Neural cell (in vitro differentiated cells): ENCODE measurements around the gene TJP1. TPM values are rescaled to one million over a fixed set of nuclear protein-coding genes. Genes with fewer than 3 reads are reported as not detected.

ENCODE experiments used
- H2AFZ ChIP-seq: fragments of 200-600, 300-800 bp; sonication (generic), shearing (Covaris generic); 2 replicates; pipeline ENCODE4 v1.6.0; 2014; ENCODE audit warnings: low read depth, mild to moderate bottlenecking, antibody characterized with exemption, low read length, moderate library complexity
- H3F3A ChIP-seq: fragments of 200-600 bp; shearing (Covaris generic); 2 replicates; pipeline ENCODE4 v1.6.1; 2016; ENCODE audit warnings: mild to moderate bottlenecking, moderate library complexity, mixed read lengths, antibody characterized with exemption, low read length; ENCODE audit not compliant: insufficient read depth, poor library complexity, severe bottlenecking
- H3K27ac ChIP-seq: fragments of 200-600, 300-800 bp; sonication (generic), shearing (Covaris generic); 2 replicates; pipeline ENCODE4 v1.5.1; 2014; ENCODE audit warnings: mild to moderate bottlenecking, low read length, moderate library complexity
- H3K27me3 ChIP-seq: fragments of 300-800, 200-600 bp; sonication (generic), shearing (Covaris generic); 2 replicates; pipeline ENCODE4 v1.6.0; 2014; ENCODE audit warnings: mild to moderate bottlenecking, low read depth, low read length, moderate library complexity; ENCODE audit not compliant: insufficient read depth
- H3K36me3 ChIP-seq: fragments of 300-800, 200-600 bp; sonication (generic), shearing (Covaris generic); 2 replicates; pipeline ENCODE4 v1.5.1; 2014; ENCODE audit warnings: mild to moderate bottlenecking, antibody characterized with exemption, low read length, moderate library complexity; ENCODE audit not compliant: insufficient read depth
- H3K4me2 ChIP-seq: fragments of 300-800, 200-600 bp; sonication (generic), shearing (Covaris generic); 2 replicates; pipeline ENCODE4 v1.6.0; 2014; ENCODE audit warnings: mild to moderate bottlenecking, low read length
- H3K4me3 ChIP-seq: fragments of 300-800, 200-600 bp; sonication (generic), shearing (Covaris generic); 2 replicates; pipeline ENCODE4 v1.5.1; 2014; ENCODE audit warnings: mild to moderate bottlenecking, low read length, moderate library complexity
- H3K79me2 ChIP-seq: fragments of 200-600 bp; shearing (Covaris generic); replicated peaks from 2 replicates; pipeline ENCODE4 v1.6.0; 2014; ENCODE audit warnings: mild to moderate bottlenecking, low read length, moderate library complexity; ENCODE audit not compliant: insufficient read depth
- H3K9ac ChIP-seq: fragments of 300-800, 200-600 bp; sonication (generic), shearing (Covaris generic); 2 replicates; pipeline ENCODE4 v1.6.1; 2016; ENCODE audit warnings: mild to moderate bottlenecking, low read length, mixed read lengths
- H3K9me2 ChIP-seq: fragments of 200-600 bp; shearing (Covaris generic); 2 replicates; pipeline ENCODE4 v1.6.1; 2016; ENCODE audit warnings: mild to moderate bottlenecking, low read length, mixed read lengths; ENCODE audit not compliant: insufficient read depth
- H3K9me3 ChIP-seq: fragments of 200-600, 300-800 bp; sonication (generic), shearing (Covaris generic); 2 replicates; pipeline ENCODE4 v1.6.1; 2016; ENCODE audit warnings: mild to moderate bottlenecking, mixed run types, low read length, moderate library complexity, mixed read lengths
- H4K20me1 ChIP-seq: fragments of 200-600 bp; shearing (Covaris generic); 2 replicates; pipeline ENCODE4 v1.6.1; 2016; ENCODE audit warnings: mild to moderate bottlenecking, mixed run types; ENCODE audit not compliant: insufficient read depth
- CTCF ChIP-seq: fragments of 450-650 bp; IDR thresholded peaks from 2 replicates; pipeline ENCODE4 v1.5.1; 2014; ENCODE audit warnings: antibody characterized with exemption, mild to moderate bottlenecking, moderate library complexity; ENCODE audit not compliant: poor library complexity, severe bottlenecking
- EP300 ChIP-seq: fragments of 450-650 bp; conservative IDR thresholded peaks from 2 replicates; pipeline ENCODE4 v1.6.1; 2014; ENCODE audit warnings: antibody characterized with exemption, mild to moderate bottlenecking, moderate library complexity; ENCODE audit not compliant: poor library complexity, severe bottlenecking
- EZH2 ChIP-seq: fragments of 200-600, 300-800 bp; shearing (Covaris generic), sonication (generic); IDR thresholded peaks from 2 replicates; pipeline ENCODE4 v1.6.1; 2014; ENCODE audit warnings: antibody characterized with exemption, low read length, borderline replicate concordance, mild to moderate bottlenecking; ENCODE audit not compliant: insufficient read depth, poor library complexity, severe bottlenecking
- MXI1 ChIP-seq: fragments of 450-650 bp; conservative IDR thresholded peaks from 2 replicates; pipeline ENCODE4 v1.6.1; 2014; ENCODE audit warnings: antibody characterized with exemption, mild to moderate bottlenecking; ENCODE audit not compliant: poor library complexity, severe bottlenecking
- POLR2AphosphoS5 ChIP-seq: IDR thresholded peaks from 2 replicates; pipeline ENCODE4 v1.6.1; 2012
- RAD21 ChIP-seq: fragments of 450-650 bp; conservative IDR thresholded peaks from 2 replicates; pipeline ENCODE4 v1.6.1; 2014; ENCODE audit warnings: antibody characterized with exemption, mild to moderate bottlenecking, moderate library complexity
- REST ChIP-seq: IDR thresholded peaks from 2 replicates; pipeline ENCODE4 v1.6.1; 2012; ENCODE audit warnings: borderline replicate concordance
- SMC3 ChIP-seq: fragments of 450-650 bp; conservative IDR thresholded peaks from 2 replicates; pipeline ENCODE4 v1.6.1; 2014; ENCODE audit warnings: antibody characterized with exemption, mild to moderate bottlenecking, moderate library complexity; ENCODE audit not compliant: poor library complexity
- TAF1 ChIP-seq: IDR thresholded peaks from 2 replicates; pipeline ENCODE4 v1.6.1; 2012; ENCODE audit warnings: low read depth
- polyA plus RNA-seq: library from polyadenylated mRNA; depleted of rRNA; stranded (reverse); fragments of >200 nt; gene quantifications from 2 replicates; pipeline ENCODE4 v1.2.3, GENCODE V29; 2014

The TJP1 gene
- polyA plus RNA-seq, 1 donor from 2014 or later: 6.2 TPM

- Histone ChIP-seq H2AFZ (no peak overlapping the region), H3F3A (no peaks in the 10 kb centered on the region), H3K9ac (no peak overlapping the region), H3K27me3 (no peaks in the 10 kb centered on the region), H3K4me2 (no peak overlapping the region), H3K9me2 (no peaks in the 10 kb centered on the region), H3K9me3 (no peaks in the 10 kb centered on the region), H3K4me3 (no peak overlapping the region), H3K79me2 (peaks cover 14% of the 10 kb centered on the region), H4K20me1 (no peaks in the 10 kb centered on the region), H3K27ac (no peak overlapping the region), H3K36me3 (no peaks in the 10 kb centered on the region)
- no peak for TF ChIP-seq CTCF
- no peak for TF ChIP-seq POLR2AphosphoS5
- TF ChIP-seq REST: no peak
- no peak for TF ChIP-seq RAD21
- TF ChIP-seq EZH2: no peak
- TF ChIP-seq TAF1: no peak
- no peak for TF ChIP-seq MXI1
- TF ChIP-seq SMC3: no peak
- TF ChIP-seq EP300: no peak
These were observed 49.3 kb downstream of the TJP1 start for GRCh38 chr15:29773000-29773399.

- Histone ChIP-seq H3K9me3 (no peaks in the 10 kb centered on the region), H3F3A (no peaks in the 10 kb centered on the region), H4K20me1 (no peaks in the 10 kb centered on the region), H3K4me3 (no peak overlapping the region), H3K79me2 (peaks cover 13% of the 10 kb centered on the region), H3K36me3 (no peaks in the 10 kb centered on the region), H3K4me2 (no peak overlapping the region), H2AFZ (no peak overlapping the region), H3K27me3 (no peaks in the 10 kb centered on the region), H3K9me2 (no peaks in the 10 kb centered on the region), H3K9ac (no peak overlapping the region), H3K27ac (no peak overlapping the region)
- TF ChIP-seq CTCF: no peak
These were observed 51.5 kb downstream of the TJP1 start for GRCh38 chr15:29770796-29771195.
